ENCODE measurements around the gene FGD5.
"Not testable (repeated sequence)": the region's sequence is repeated elsewhere in the genome, so short reads cannot be mapped to it uniquely, and the experiment has no call there.

The FGD5 gene

DNA sequence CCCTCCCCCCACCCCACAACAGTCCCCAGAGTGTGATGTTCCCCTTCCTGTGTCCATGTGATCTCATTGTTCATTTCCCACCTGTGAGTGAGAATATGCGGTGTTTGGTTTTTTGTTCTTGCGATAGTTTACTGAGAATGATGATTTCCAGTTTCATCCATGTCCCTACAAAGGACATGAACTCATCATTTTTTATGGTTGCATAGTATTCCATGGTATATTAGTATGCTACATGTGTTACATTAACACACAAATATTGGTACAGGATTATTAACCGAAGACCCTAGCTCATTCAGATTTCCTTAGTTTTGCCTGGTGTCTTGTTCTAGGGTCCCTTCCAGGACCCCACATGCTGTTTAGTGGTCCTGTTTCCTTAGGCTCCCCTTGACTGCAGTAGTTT lies 84.7 kb downstream of the FGD5 start:
- DNase-seq (ENCODE audit: low read depth) = not testable (repeated sequence)

DNA sequence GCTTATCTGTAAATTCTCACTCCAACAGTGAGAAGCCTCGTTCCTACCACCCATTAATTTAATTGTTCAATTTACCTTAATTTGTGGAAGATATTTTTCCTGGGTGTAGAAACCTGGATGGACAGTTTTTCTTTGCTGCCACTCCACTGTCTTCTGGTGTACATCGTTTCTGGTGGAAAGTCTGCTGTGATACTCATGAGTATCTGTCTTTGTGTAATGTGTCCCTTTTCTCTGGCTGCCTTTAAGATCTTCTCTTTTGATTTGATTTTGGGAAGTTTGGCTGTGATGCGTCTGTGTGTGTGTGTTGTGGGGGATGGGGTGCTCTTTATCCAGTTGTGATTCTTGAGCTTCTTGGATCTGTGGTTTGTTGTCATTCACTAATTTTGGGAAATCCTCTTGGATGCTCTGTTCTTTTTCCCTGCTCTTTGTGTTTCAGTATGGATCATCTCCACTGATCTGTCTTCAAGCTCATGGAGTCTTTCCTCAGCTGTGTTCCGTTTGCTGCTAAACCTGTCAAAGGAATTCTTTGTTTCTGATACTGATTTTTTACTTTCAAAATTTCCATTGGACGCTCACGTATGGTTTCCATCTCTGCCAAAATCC lies 86.4 kb downstream of the FGD5 start:
- no peak for DNase-seq (ENCODE audit: low read depth)

DNA sequence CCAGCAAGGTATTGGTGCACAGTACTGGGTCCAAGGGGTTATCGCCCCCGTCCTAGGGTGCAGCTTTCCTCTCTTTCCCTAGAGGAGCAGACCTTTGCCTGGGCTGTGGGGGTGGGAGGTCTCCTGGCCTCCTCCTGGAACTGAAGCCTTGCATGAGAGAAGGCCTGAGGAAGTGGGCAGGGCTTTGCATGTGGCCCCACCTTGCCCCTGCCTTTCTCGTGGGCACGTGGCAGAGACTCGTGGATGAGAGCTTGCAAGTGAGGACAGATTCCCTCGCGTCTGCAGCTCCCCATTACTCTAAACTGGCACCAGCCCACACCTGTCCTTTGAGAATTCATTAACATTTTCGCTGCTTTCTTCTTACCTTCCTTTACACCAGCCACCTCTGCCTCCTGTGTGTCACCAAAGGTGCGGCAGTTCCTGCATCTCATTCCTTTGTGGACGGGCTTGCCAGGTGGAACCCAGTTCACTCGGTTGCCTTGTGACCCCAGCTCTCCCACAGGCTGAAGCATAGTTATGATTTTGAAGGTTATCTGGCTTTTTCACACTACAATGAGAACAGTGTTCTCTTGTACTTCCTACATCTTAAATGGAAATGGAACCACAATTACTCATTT lies 87.7 kb downstream of the FGD5 start:
- DNase-seq (ENCODE audit: low read depth) = no peak

DNA sequence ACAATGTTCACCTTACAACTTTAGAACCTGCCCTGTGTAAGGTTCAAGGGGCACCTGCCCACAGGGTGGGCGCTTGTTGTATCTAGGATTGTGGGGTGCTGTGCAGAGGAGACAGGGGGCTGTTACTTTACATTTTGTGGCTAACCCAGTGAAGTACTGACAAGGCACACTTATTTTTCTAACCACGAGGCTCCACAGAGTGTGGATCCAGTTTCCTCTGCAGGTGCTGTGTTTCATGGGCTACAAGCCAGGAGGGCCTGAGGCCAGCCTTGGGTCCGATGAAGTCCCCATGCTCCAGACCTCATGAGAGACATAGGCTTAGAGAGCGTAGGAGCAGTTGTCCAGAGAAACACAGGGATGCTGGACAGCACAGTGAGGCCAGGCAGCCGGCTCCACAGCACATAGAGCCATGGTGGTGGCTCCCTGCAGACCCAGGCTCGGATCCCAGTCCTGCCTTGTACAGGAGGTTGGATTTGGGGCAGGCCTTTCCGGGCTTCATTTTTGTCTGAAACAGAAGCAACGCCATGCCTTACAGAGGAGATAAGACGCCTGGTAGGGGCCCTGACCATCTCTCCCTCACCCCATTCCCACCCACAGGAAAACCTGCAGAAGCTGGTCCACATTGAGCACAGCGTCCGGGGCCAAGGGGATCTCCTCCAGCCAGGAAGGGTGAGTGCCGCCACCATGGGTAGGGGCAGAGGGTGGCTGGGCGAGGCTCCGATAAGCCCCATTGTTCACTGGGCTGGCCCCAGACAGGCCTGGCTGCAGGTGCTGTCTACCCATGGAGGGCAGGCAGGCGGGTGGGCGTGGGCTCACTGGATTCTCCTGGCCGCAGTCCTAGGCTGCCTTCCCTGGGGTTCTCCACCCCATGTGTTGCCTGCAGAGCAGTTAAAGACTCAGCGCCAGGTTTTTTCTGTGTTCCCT lies 88.5 kb downstream of the FGD5 start:
- no peak for DNase-seq (ENCODE audit: low read depth)

DNA sequence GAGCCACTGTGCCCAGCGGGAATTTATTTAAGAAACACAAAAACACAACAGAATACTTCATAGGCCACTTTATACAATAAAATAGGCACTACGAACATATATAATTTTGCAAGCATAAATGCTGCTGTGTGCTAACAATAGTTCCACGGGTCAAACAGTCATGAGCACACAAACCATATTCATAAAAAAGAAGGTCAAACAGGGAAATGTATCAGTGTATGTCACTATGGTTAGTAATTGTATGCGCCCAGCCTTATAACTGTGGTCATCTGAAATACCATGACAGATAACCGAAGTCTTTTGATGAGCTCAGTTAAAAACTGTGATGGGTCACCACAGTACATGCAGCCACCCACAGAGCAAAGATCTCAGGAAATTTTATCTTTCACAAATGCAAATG lies 90.5 kb downstream of the FGD5 start:
- no peak for DNase-seq (ENCODE audit: low read depth)

DNA sequence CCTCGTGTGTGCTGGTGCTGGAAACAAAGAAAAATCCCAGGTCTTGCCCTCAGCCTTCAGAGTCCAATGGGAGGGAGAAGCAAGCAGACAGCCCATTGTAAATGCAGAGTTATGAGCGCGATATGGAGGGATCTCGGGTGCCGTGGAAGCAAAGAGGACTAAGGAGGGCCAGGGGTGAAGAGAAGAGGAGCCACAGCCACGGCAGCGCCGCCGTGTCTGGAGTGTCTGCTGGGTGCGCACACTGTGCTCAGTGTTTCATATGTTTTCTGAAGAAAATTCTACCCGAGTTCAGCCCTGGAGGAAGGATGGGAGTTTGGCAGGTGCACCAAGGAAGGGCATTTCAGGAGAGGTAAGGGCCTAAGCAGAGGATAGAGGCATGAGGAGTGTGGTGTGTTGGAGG lies 92.9 kb downstream of the FGD5 start:
- DNase-seq (ENCODE audit: low read depth) = no peak

DNA sequence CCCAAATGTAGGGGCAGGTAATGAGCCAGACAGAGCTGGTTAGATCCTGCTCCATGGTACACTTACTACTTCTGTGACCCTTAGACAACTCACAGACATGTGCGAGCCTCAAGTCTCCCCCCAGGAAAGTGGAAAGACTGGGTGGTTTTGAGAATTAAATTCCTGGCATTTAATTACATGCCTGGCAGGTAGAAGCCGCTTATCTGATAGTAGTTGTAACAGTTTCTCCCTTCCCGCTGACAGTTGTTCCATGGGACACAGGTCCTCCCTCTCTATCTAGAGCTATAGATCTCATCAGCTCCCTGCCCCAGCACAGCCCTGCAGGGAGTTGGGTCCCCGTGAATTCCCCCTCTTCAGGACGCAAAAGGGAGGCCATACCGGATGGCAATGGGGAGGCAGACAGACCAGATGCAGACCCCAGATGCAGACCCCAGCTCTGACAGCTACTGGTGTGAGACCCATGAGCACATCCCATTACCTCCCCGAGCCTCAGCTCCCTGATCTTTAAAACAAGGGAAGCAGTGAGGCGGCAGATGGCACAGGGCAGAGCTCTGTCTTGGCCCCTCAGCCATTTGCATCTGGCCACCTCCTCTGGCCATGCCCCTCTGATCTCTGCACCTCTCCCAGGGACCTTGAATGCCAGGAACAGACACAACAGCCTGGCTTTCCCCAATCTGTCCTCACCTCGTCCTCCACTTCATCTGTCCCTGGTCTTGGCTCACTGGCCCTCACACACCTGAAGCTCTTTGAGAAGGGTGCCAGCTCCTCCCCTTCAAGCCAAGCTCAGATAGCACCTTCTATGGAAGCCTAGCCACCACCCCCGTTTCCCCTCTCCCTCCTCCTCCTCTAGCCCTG lies 94.5 kb downstream of the FGD5 start:
- no peak for DNase-seq (ENCODE audit: low read depth)

DNA sequence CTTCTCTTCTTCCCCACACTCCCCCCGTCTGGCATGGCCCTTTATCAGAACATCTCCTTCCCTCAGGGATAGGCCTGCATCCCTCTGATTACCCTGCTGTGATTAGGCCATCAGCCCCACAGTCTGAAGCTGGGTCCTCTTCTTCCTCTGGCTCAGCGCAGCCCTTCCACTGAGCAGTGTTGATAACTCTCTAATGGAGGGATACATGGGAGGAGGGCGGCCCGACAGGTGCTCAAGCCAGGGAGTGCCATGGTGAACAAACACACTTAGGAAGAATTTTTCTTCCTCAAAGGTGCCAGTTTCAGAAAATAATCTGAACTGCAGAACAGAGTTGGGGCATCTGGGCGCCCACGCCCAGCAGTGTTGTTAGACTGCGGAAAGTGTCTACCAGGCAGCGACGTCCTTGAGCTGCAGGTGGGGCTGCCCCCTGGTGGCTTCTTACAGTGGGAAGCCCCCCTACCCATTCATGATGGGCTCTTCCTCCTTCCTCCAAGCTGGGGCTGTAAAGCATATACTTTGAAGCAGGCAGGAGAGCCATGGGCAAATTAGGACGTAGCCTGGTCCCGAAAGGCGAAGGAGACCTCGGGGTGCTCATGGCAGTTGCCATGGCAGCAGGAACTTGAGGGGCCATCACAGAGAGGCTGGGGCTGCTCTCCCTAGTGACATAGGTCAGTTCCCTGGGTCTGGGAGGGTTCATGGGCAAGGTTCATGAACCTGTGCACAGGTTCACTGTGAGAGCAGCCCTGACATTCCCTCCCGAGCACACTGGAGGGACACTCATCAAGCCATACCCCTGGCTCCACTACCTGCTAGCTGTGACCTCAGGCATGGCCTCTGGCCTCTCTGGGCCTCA lies 95.4 kb downstream of the FGD5 start:
- DNase-seq (ENCODE audit: low read depth) = no peak

DNA sequence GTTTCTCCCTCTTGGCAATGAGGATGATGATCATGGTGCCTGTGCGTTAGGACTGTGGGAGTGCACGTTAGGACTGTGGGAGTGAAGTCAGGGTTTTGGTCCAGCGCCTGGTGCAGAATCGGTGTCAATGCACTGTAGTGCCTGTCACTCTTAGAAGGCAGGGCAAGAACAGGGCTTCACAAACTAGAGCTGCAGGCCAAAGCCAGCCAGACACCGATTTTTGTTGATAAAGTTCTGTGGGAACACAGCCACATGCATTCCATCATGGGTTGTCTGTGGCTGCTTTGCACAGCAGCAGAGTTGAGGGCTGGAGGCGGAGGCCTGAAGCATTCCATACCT lies 96.0 kb downstream of the FGD5 start:
- no peak for DNase-seq (ENCODE audit: low read depth)

DNA sequence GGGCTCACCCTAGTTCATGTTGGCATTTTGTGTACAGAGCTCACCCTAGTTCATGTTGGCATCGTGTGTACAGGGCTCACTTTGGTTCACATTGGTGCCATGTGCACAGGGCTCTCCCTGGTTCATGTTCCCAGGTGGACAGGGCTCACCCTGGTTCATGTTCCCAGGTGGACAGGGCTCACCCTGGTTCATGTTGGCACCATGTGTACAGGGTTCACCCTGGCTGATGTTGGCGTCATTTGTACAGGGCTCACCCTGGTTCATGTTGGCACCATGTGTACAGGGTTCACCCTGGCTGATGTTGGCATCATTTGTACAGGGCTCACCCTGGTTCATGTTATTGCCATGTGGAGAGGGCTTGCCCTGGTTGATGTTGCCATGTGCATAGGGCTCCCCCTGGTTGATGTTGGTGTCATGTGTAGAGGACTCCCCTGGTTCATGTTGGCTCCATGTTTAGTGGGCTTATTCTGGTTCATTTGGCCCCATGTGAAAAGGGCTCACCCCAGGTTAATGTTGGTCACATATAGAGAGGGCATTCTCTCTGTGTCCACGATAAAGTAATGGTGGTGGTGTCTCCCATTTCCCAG lies 97.0 kb downstream of the FGD5 start:
- DNase-seq (ENCODE audit: low read depth) = no peak

DNA sequence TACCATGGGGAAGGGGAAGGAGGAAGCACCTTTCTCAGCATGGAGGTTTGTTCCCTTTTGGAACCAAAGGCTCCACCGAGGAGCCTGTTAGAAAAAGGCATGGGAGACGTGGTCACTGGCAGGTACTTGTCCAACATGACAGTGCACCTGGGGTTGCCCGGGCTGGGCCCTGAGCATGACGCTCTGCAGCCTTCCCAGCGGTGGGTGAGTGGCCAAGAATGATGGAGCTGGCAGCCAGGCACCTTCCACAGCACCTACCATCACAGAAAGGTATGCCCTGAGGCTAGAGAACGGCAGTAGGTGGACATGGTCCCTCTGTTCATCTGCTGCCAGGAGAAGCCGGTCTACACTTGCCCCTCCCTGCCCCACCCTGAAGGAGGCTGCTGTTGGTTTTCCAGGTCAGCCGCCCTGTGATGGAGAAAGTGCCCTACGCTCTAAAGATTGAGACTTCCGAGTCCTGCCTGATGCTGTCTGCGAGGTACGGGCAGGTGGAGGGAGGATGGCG lies 99.6 kb downstream of the FGD5 start:
- DNase-seq (ENCODE audit: low read depth) = no peak

DNA sequence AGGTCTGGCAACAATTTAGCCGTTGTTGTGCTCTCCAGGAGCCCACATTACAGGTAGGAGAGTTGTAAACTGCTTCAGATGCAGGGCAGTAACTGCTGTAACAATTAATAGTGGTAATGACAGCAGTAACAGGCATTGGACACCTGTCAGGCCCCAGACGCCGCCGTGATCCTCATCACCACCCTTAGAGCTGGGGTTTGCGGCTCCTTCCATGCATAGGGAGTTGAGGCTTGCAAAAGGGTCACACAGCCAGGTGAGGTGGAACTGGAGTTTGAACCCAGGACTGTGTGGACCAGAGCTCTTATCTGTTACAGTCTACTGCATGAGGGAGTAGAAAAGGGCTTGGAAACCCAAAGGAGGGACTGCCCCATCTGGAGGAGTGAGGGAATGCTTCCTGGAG lies 101.8 kb downstream of the FGD5 start:
- no peak for DNase-seq (ENCODE audit: low read depth)

DNA sequence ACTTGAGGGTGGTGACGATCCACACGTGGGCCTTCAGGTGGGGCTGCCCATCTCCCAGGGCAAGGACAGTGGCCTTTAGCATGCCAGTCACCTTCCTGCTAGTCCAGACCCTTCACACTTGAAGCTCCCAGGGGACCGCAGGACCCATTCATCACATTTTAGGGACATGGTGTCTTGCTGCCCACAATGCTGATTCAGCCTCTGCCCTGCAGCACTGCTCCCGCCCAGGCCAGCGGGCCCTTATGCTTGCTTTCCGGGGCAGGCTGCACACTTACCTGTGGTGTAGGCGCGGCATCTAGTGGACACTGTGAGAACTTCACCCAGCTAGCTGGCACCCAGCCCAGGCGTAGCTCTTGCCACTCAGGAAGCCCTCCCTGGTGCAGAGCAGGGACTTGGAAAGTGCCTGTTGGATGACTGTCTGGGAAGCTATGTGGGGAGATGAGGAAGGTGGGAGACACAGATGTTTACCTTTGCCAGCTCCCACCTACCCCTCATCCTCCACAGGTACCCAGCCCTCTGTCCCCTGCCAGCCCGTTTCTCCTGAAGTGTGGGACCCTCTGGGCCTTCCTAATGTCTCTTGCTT lies 102.4 kb downstream of the FGD5 start:
- peak; percentile 28 for DNase-seq (ENCODE audit: low read depth)

DNA sequence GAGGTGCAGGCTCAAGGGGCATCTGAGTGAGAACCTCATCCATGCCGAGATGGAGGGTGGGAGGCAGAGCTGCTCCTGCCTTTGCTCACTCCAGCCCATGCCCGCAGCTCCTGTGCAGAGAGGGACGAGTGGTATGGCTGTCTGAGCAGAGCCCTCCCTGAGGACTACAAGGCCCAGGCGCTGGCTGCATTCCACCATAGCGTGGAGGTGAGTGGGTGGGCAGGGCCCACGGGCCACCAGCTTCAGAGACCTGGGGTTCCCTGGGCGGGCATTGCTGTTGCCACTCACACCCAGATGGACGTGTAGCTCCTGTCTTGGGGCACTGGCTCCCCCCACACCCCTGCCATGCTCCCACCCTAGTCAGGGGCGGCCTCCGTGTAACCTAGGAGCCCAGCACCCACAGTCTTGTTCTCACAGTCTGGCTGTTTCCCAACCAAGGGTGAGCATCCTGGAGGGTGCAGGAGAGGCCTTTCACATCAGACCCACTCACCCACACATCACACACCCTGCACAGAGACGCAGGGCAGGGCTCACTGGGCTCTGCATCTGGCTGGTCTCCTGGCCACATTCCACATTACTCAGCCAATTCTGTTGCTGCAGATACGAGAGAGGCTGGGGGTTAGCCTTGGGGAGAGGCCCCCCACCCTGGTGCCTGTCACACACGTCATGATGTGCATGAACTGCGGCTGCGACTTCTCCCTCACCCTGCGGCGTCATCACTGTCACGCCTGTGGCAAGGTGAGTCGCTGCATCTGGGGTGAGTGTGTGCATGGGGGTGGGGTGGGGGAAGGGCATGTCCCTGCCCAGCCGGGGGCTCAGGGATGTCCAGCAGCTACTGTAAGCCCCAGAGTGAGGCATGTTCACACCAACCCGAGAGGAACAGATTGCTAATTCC lies 103.3 kb downstream of the FGD5 start:
- no peak for DNase-seq (ENCODE audit: low read depth)

DNA sequence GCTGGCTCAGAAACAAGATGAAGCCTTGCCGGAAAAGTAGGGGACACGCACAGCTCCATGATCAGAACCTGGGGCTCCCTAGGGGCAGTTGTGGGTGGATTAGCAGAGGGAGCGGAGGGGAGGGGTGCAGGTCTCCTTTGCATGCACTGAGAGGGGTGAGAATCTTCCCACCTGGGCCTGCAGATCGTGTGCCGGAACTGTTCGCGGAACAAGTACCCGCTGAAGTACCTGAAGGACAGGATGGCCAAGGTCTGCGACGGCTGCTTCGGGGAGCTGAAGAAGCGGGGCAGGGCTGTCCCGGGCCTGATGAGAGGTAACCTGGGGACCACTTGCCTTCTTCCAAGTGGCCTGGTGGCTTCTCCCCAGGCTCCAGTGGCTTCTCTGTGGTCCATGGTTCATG lies 104.1 kb downstream of the FGD5 start:
- no peak for DNase-seq (ENCODE audit: low read depth)

DNA sequence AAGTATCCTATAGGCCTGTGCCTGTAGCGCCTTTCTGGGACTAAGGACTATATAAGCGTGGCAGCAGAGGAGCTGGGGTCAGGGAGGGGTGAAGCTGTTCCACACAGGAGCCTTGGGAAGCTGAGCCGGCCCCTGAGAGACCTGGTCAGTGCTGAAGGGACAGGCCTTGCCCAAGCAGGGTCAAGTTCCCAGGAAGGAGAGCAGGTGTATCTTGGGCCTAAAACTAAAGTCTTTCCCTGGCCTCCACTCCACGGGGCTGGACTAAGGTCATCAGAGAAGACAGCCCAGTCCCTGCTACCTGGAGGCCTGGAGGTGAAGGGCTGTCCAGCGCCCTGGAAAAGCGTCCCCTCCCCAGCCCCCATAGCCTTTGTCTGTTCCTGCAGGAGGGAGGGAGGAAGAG lies 104.7 kb downstream of the FGD5 start:
- no peak for DNase-seq (ENCODE audit: low read depth)

DNA sequence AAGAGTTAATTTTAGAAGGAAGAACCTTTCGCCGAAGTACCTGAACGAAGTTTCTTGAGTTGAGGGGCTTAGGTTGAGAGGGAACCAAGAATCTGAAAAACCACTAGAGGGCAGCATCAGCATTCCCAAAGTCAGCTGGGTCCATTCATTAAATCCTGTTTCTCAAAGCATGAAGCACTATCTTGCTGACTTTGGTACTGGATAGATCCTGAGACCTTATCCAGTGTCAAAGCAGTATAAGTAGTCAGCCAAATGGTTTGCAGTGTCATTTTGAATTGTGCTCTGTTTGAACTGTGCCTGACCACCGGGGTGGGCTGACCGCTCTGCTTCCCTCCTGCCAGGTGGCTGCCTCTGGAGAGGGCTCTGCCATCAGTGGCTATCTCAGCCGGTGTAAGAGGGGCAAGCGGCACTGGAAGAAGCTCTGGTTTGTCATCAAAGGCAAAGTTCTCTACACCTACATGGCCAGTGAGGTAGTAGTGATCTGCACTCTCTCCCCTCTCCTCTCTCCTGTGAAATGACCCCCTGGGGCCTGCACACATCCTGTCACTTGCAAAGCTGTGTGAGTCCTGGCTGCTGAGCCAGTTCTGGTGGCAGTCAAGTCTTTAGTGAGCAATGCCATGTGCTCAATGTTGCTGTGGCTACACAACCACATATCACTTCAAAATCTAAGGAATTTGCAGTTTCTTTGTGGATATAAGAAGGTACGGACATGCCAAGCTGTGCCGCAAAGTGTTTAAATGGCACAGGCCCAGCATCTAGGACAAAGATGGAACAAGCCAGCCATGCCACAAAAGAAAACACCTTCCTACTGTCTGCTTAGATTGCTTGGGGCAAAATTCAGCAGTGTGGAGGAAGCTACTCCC lies 107.2 kb downstream of the FGD5 start:
- no peak for DNase-seq (ENCODE audit: low read depth)

DNA sequence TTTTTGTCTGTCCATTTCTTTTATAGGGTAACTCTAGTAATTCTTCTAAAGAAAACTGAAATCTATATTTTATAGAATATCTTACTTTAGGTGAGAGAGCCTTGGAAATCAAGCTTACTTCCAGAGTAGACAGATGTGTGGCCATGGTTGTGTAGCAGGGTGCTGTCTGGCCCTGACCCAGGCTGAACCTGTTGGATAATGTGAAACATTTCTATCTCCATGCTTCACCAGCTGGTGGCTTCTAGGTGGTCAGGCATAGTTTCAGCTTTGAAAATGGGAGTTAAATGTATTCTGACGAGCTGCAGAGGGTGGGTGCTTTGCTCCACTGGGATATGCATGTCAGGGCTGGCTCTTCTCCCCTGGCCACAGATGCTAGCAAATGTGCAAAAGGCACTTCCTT lies 107.8 kb downstream of the FGD5 start:
- DNase-seq (ENCODE audit: low read depth) = no peak

DNA sequence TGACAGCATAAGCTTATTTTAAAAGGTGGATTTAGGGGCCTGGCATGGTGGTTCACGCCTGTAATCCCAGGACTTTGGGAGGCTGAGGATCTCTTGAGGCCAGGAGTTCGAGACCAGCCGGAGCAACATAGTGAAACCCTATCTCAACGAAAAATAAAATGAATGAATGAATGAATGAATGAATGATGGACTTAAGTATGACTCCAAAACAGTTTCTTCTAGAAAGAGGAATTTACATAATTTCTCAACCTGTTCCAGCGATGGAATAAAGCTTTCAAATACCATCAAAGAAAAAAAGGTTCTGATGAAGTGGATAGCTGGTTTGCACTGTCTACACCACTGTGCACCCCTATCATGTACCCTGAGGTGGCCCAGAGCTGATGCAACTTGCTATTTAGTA lies 108.5 kb downstream of the FGD5 start:
- DNase-seq (ENCODE audit: low read depth) = no peak

All from GM04503 (cell line).